Activated B cell treated with CpG ODN at 0.5 μM for 24 hours (primary cell): ENCODE results near the gene SLC25A12. TPM values are rescaled to one million over a fixed set of nuclear protein-coding genes. Genes with fewer than 3 reads are reported as not detected.

ENCODE experiments used
- ATAC-seq: fragments of 200-7000 bp; cut with Tn5 transposase; one replicate; pipeline ENCODE4 v1.10.0; 2021; ENCODE audit warnings: low read depth, mild to moderate bottlenecking, moderate library complexity
- CTCF ChIA-PET: fragments of 350-600 bp; sonication (Branson Sonifier 250); formaldehyde crosslinking; loops from one replicate; lab custom pipeline; 2021; ENCODE audit warnings: antibody characterized with exemption; lab: Charles Lee
- POLR2A ChIA-PET: fragments of 350-600 bp; sonication (Branson Sonifier 250); formaldehyde crosslinking; loops from one replicate; lab custom pipeline; 2021; ENCODE audit warnings: antibody characterized with exemption; lab: Charles Lee
- DNase-seq: peaks from one replicate; pipeline ENCODE4 v3.0.0; 2022
- H3K27ac Mint-ChIP-seq: one replicate; pipeline ENCODE4 v1.8.0; 2020; ENCODE audit warnings: mixed read lengths
- H3K27me3 Mint-ChIP-seq: one replicate; pipeline ENCODE4 v1.8.0; 2021; ENCODE audit warnings: mixed read lengths
- H3K36me3 Mint-ChIP-seq: one replicate; pipeline ENCODE4 v1.8.0; 2021; ENCODE audit warnings: low read depth, mixed read lengths
- H3K4me1 Mint-ChIP-seq: one replicate; pipeline ENCODE4 v1.8.0; 2021; ENCODE audit warnings: mixed read lengths
- H3K4me3 Mint-ChIP-seq: one replicate; pipeline ENCODE4 v1.8.0; 2020; ENCODE audit warnings: mild to moderate bottlenecking, mixed read lengths
- H3K9me3 Mint-ChIP-seq: one replicate; pipeline ENCODE4 v1.8.0; 2020; ENCODE audit warnings: mixed read lengths
- intact Hi-C: fragments of 100-400 bp; cut with micrococcal nuclease; formaldehyde crosslinking; loops from one replicate; pipeline ENCODE4 v1.15.1; 2024
- total RNA-seq: library from RNA; stranded (reverse); gene quantifications from 2 replicates; pipeline ENCODE4 v1.2.3, GENCODE V29; 2022
- TF ChIP-seq, protein P1 (sequence below): fragments of 200-600 bp; IDR thresholded peaks from one replicate; pipeline ENCODE4 v1.8.0; 2022; ENCODE audit warnings: antibody characterized with exemption, mild to moderate bottlenecking

The SLC25A12 gene
- total RNA-seq, 1 donor from 2014 or later, result 22.2 TPM

GRCh38 chr2:171930385-171930784, 36.3 kb upstream of the SLC25A12 start:
- TF ChIP-seq, protein P1, sequence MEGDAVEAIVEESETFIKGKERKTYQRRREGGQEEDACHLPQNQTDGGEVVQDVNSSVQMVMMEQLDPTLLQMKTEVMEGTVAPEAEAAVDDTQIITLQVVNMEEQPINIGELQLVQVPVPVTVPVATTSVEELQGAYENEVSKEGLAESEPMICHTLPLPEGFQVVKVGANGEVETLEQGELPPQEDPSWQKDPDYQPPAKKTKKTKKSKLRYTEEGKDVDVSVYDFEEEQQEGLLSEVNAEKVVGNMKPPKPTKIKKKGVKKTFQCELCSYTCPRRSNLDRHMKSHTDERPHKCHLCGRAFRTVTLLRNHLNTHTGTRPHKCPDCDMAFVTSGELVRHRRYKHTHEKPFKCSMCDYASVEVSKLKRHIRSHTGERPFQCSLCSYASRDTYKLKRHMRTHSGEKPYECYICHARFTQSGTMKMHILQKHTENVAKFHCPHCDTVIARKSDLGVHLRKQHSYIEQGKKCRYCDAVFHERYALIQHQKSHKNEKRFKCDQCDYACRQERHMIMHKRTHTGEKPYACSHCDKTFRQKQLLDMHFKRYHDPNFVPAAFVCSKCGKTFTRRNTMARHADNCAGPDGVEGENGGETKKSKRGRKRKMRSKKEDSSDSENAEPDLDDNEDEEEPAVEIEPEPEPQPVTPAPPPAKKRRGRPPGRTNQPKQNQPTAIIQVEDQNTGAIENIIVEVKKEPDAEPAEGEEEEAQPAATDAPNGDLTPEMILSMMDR, result no peak
- peaks cover 11% of the 10 kb centered on the region for H3K4me1 Mint-ChIP-seq
- peaks cover 58% of the 10 kb centered on the region for H3K36me3 Mint-ChIP-seq
- intact Hi-C loops, result no loop called here
- no peak for ATAC-seq
- no peak overlapping the region for H3K4me3 Mint-ChIP-seq
- no peak overlapping the region for H3K27ac Mint-ChIP-seq
- DNase-seq, result no peak
- no peaks in the 10 kb centered on the region for H3K27me3 Mint-ChIP-seq
- POLR2A ChIA-PET, result no interaction called here
- CTCF ChIA-PET, result no interaction called here
- H3K9me3 Mint-ChIP-seq, result no peaks in the 10 kb centered on the region

DNA sequence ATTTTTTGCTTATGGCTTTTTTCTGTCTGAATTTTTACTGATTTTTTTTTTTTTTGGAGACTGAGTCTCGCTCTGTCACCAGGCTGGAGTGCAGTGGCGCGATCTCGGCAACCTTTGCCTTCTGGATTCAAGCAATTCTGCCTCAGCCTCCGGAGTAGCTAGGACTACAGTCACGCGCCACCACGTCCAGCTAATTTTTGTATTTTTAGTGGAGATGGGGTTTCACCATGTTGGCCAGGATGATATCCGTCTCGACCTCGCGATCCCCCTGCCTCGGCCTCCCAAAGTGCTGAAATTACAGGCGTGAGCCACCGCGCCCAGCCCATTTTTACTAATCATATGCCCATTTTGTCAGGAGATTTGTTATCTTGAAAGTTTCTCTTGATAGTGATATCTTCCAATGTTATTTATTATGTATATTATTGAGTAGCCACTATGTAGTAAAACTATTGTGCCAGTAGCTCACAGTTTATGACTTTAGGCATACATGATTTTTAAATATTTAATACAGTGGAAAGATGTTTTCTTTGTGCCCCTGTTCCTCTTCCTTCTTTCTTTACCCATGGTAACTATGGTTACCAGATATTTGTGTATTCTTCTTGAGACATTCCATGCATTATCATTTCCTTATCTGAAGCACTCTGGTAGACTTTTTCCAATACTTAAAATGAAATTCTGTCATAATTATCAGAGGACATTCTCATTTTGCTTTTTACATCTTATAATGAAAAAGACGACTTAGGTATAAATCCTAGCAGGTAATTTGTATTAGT, 30.3 kb upstream of the SLC25A12 start:
- TF ChIP-seq, protein P1, result no peak
- DNase-seq (no peak), ATAC-seq (no peak)
- H3K27ac Mint-ChIP-seq, result peak overlapping the region; percentile 30
- H3K27me3 Mint-ChIP-seq, result no peaks in the 10 kb centered on the region
- no peak overlapping the region for H3K4me3 Mint-ChIP-seq
- CTCF ChIA-PET, result no interaction called here
- POLR2A ChIA-PET, result no interaction called here
- H3K36me3 Mint-ChIP-seq, result peaks cover 30% of the 10 kb centered on the region
- H3K9me3 Mint-ChIP-seq, result no peaks in the 10 kb centered on the region
- intact Hi-C loops, result loop anchor here (10.0 kb wide), 1 partner anchor 950 kb away; no protein-coding TSS in a partner anchor
- H3K4me1 Mint-ChIP-seq, result peaks cover 33% of the 10 kb centered on the region

DNA sequence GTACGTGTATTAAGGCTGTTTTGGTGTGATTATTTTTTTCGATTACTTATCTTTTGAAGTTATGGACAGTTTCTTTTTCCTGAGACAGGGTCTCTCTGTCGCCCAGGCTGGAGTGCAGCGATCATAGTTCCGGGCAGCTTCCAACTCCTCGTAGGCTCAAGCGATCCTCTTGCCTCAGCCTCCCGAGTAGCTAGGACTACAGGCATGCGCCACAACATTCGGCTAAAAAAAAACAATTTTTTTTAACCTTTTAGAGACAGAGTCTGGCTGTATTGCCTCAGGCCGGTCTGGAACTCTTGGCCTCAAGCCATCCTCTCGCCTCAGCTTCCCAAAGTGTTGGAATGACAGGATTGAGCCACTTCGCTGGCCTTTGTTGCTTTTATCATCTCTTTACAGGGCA, 29.2 kb upstream of the SLC25A12 start:
- peaks cover 33% of the 10 kb centered on the region for H3K4me1 Mint-ChIP-seq
- H3K4me3 Mint-ChIP-seq, result peak overlapping the region; percentile 100
- TF ChIP-seq, protein P1, result no peak
- peaks cover 20% of the 10 kb centered on the region for H3K36me3 Mint-ChIP-seq
- H3K27me3 Mint-ChIP-seq, result no peaks in the 10 kb centered on the region
- H3K9me3 Mint-ChIP-seq, result no peaks in the 10 kb centered on the region
- peak overlapping the region; percentile 99 for H3K27ac Mint-ChIP-seq
- ChIA-PET CTCF (no interaction called here), POLR2A (interaction anchor here (1.4 to 2.6 kb wide), 4 partner anchors 29 to 236 kb away, joined by 4 to 23 read pairs (median 6); partner anchors contain the start of genes DYNC1I2 and SLC25A12)
- ATAC-seq (no peak), DNase-seq (no peak)
- intact Hi-C loops, result loop anchor here (2.0 to 10.0 kb wide), 3 partner anchors 180 to 994 kb away; partner anchors contain the start of genes DLX2 and GORASP2

GRCh38 chr2:171922230-171923022, 28.4 kb upstream of the SLC25A12 start, which contains the start of gene HAT1:
HAT1 (plus strand) TSS chr2:171922461; CDS start chr2:171922501, 40 bp downstream.
- peak within 1 kb of the TSS; percentile 100 for H3K4me3 Mint-ChIP-seq
- H3K9me3 Mint-ChIP-seq, result no peaks in the 10 kb centered on the region
- H3K36me3 Mint-ChIP-seq, result peaks cover 20% of the 10 kb centered on the region
- ChIA-PET CTCF (interaction anchor here (1.0 to 1.5 kb wide), 2 partner anchors 28 to 180 kb away, joined by 3 to 5 read pairs; partner anchors contain the start of genes DLX2 and SLC25A12), POLR2A (interaction anchor here (0.9 to 2.6 kb wide), 5 partner anchors 26 to 235 kb away, joined by 3 to 23 read pairs (median 5); partner anchors contain the start of genes DYNC1I2 and SLC25A12)
- peak; percentile 97 for ATAC-seq
- peak; percentile 94 for DNase-seq
- intact Hi-C loops, result loop anchor here (1.0 to 10.0 kb wide), 8 partner anchors 28 to 994 kb away; partner anchors contain the start of genes DCAF17, DLX2, DYNC1I2 and GORASP2
- peaks cover 33% of the 10 kb centered on the region for H3K4me1 Mint-ChIP-seq
- peak within 1 kb of the TSS; percentile 99 for H3K27ac Mint-ChIP-seq
- H3K27me3 Mint-ChIP-seq, result no peaks in the 10 kb centered on the region
- TF ChIP-seq, protein P1, result no peak
